ENCODE results near the gene TMEM14B.

- TF ChIP-seq CTCF (IDR thresholded peaks at IDR 0.05) = no peak
- TF ChIP-seq POLR2A (IDR thresholded peaks at IDR 0.05) = no peak
Observed at GRCh38 chr6:10725716-10726115, 21.9 kb upstream of the TMEM14B start.
